ENCODE measurements around the gene PLEKHO2. TPM values are rescaled to one million over a fixed set of nuclear protein-coding genes. Genes with fewer than 3 reads are reported as not detected.

The PLEKHO2 gene
- total and polyA plus RNA-seq, 2 donors (not counting 3 experiments of a cell fraction or from before 2014, with no cell fraction given) = 21.9 to 24.9 TPM

DNA sequence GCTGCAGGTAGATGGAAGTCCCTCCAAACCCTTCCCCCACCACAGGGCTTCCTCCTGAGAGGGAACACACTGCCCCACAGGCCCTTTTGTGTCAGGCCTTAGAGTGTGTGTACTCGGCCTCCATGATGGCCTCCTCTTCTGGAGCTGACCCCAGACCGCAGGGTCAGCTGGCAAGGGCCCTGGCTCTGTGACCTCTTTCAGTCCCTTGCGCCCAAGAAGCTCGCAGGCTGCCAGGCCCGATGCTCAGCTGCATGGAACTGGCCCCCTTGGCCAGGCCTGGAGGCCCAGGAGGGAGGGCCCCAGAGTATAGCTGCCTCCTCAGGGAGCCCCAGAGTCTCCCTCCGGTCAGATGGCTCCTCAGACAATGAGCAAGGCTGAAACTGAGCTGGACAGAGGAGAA is 46.6 kb downstream of the PLEKHO2 start:
- Histone ChIP-seq H3K4me2 (ENCODE audit: insufficient read depth, low read length) (no peak overlapping the region), H3K9ac (replicated peaks; ENCODE audit: extremely low read depth, insufficient read depth, low read length) (no peak overlapping the region), H3K9me1 (replicated peaks; ENCODE audit: control insufficient read depth, extremely low read depth, insufficient read depth, low read length) (no peaks in the 10 kb centered on the region), H3K9me3 (replicated peaks; ENCODE audit: control insufficient read depth, insufficient read depth, low read length) (no peaks in the 10 kb centered on the region), H3K27me3 (ENCODE audit: control insufficient read depth in 2 of 2, insufficient read depth in 2 of 2, low read length in 2 of 2) (no peaks in the 10 kb centered on the region), H3K36me3 (ENCODE audit: control insufficient read depth in 2 of 2, extremely low read depth in 1 of 2, insufficient read depth in 2 of 2, low read length in 2 of 2) (no peaks in the 10 kb centered on the region), H3K79me2 (ENCODE audit: control insufficient read depth, insufficient read depth, low read length) (no peaks in the 10 kb centered on the region), H3K4me3 (replicated peaks in 1 of 3; ENCODE audit: insufficient read depth in 1 of 3, low read depth in 1 of 3, low read length in 3 of 3) (no peak overlapping the region), H3K4me1 (ENCODE audit: control insufficient read depth, extremely low read depth, insufficient read depth, low read length) (peaks cover 16% of the 10 kb centered on the region), H4K20me1 (replicated peaks; ENCODE audit: control insufficient read depth, extremely low read depth, insufficient read depth, low read length) (no peaks in the 10 kb centered on the region), H2AFZ (ENCODE audit: low read depth, low read length) (no peak overlapping the region), H3K27ac (ENCODE audit: insufficient read depth, low read depth, low read length) (no peak overlapping the region)
- POLR2A ChIA-PET = no interaction called here
- CTCF ChIA-PET = interaction anchor here (0.8 to 2.3 kb wide), 2 partner anchors 17 to 18 kb away, joined by 3 to 5 read pairs; no protein-coding TSS in a partner anchor
- no peak for TF ChIP-seq MYC (IDR thresholded peaks at IDR 0.05; ENCODE audit: low read depth, low read length)
- TF ChIP-seq, protein P1, sequence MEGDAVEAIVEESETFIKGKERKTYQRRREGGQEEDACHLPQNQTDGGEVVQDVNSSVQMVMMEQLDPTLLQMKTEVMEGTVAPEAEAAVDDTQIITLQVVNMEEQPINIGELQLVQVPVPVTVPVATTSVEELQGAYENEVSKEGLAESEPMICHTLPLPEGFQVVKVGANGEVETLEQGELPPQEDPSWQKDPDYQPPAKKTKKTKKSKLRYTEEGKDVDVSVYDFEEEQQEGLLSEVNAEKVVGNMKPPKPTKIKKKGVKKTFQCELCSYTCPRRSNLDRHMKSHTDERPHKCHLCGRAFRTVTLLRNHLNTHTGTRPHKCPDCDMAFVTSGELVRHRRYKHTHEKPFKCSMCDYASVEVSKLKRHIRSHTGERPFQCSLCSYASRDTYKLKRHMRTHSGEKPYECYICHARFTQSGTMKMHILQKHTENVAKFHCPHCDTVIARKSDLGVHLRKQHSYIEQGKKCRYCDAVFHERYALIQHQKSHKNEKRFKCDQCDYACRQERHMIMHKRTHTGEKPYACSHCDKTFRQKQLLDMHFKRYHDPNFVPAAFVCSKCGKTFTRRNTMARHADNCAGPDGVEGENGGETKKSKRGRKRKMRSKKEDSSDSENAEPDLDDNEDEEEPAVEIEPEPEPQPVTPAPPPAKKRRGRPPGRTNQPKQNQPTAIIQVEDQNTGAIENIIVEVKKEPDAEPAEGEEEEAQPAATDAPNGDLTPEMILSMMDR (IDR thresholded peaks at IDR 0.05; ENCODE audit: extremely low read depth in 1 of 2, insufficient read depth in 1 of 2, low read depth in 1 of 2, low read length in 2 of 2) = no peak
- TF ChIP-seq, protein P2, sequence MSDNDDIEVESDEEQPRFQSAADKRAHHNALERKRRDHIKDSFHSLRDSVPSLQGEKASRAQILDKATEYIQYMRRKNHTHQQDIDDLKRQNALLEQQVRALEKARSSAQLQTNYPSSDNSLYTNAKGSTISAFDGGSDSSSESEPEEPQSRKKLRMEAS (IDR thresholded peaks at IDR 0.05; ENCODE audit: insufficient read depth, insufficient read length) = no peak
- no peak for TF ChIP-seq EZH2 (IDR thresholded peaks at IDR 0.05; ENCODE audit: borderline replicate concordance, low read depth, low read length, severe bottlenecking)
- no peak for TF ChIP-seq JUN (IDR thresholded peaks at IDR 0.05; ENCODE audit: borderline replicate concordance, insufficient read depth, insufficient read length, low read depth)
- TF ChIP-seq FOS (IDR thresholded peaks at IDR 0.05; ENCODE audit: borderline replicate concordance, insufficient read depth, low read length) = no peak
- no peak for TF ChIP-seq POLR2AphosphoS5 (IDR thresholded peaks at IDR 0.05; ENCODE audit: insufficient read depth, low read depth, low read length)
- TF ChIP-seq GATA2 (IDR thresholded peaks at IDR 0.05; ENCODE audit: insufficient read depth, insufficient read length, low read depth, low read length) = no peak
- TF ChIP-seq POLR2A (IDR thresholded peaks at IDR 0.05; ENCODE audit: low read depth, low read length) = no peak
- intact Hi-C loops (cut with micrococcal nuclease) (no loop called here), dilution Hi-C loops (cut with MboI; ENCODE audit: extremely low pct_ligation_motif_present, low sequenced_read_pairs) (no loop called here)
- BruUV-seq (replicated peaks) = no TSS peak
- FAIRE-seq (no peak), DNase-seq (ENCODE audit: low read depth, low spot score) (no peak)
